Right lobe of liver (tissue), 4 donors: Measurements from ENCODE around the gene XRCC2.

ENCODE experiments used
- CTCF ChIP-seq, 4 donors: fragments of 200-600 bp in 3 of 4; fragments of 450-650 bp in 1 of 4; IDR thresholded peaks; one replicate each; pipeline versions ENCODE4 v1.5.1 to v1.8.0; 2016 to 2022; ENCODE audit warnings: antibody characterized with exemption in 4 of 4, mild to moderate bottlenecking in 2 of 4
- POLR2A ChIP-seq: fragments of 450-650 bp; IDR thresholded peaks from one replicate; pipeline ENCODE4 v1.6.1; 2017; ENCODE audit warnings: antibody characterized with exemption, mild to moderate bottlenecking
- donor health status: DM: no; HTN: no; CAD: no.
- donor health status: DM: no; HTN: no; CAD: no.
- donor health status: DM: no; HTN: yes; CAD: no.

DNA sequence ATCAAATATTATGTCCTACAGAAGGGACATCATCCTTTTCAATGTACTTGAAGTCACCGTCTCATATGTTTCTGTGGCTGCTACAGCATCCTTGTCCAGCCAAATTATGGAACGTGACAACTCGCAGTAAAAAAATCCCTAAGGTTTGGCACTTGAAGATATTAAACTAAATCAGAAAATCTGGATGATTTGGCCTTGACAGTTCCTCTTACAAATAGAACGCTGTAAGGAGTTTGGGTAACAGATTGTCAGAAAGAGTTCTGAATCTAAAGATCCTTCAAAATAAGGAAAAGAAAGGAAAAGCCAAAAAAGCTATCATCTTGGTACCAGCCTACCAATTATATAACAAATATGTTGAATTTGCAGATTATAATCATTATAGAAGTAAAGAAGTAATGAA lies 21.0 kb downstream of the XRCC2 start:
- no peak for TF ChIP-seq CTCF (IDR thresholded peaks at IDR 0.05)
- no peak for TF ChIP-seq POLR2A
